ENCODE results near the gene PCDHGA3. TPM values are rescaled to one million over a fixed set of nuclear protein-coding genes. Genes with fewer than 3 reads are reported as not detected.

The PCDHGA3 gene
- polyA plus RNA-seq, 3 donors, result not detected

DNA sequence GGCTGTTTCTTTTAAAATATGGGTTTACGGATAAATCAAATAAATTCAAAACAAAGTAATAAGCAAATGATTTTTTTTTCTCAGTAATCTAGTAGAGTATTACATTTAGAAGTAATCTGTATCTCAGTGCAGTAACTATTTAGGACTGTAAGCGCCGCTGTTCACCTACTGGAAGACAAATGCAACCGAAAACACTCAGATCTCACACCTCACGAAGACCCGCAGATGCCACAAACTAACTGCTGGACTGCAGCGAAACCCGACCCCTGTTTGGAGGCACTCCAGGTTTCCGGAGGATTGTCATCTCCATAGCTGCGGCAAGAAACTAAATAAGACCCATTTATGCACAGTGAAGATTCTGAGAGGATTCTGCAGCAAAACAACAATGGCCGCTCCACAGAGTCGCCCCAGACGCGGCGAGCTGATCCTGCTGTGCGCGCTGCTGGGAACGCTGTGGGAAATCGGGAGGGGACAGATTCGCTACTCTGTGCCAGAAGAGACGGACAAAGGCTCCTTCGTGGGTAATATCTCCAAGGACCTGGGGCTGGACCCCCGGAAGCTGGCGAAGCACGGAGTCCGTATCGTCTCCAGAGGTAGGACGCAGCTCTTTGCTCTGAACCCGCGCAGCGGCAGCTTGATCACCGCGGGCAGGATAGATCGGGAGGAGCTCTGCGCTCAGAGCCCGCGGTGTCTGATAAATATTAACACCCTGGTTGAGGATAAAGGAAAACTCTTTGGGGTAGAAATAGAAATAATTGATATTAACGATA lies 49.0 kb downstream of the PCDHGA3 start, which contains the start of gene PCDHGA8:
Gene PCDHGA8, plus strand, starts transcription at position 205 of the 770 bp plus-strand sequence. Its CDS starts 181 bp downstream, at position 386.
- Histone ChIP-seq H4K20me1 (ENCODE audit: insufficient read depth, low read length) (no peaks in the 10 kb centered on the region), H3K27ac (ENCODE audit: low read depth in 1 of 2, low read length in 2 of 2) (no peak within 1 kb of the TSS), H3K9ac (ENCODE audit: insufficient read depth, low read length, poor library complexity, severe bottlenecking) (no peak within 1 kb of the TSS), H3K27me3 (ENCODE audit: control insufficient read depth in 2 of 2, insufficient read depth in 2 of 2, low read length in 2 of 2) (peaks cover 53 to 97% of the 10 kb centered on the region in 2 donors), H3K79me2 (ENCODE audit: insufficient read depth, low read length) (no peaks in the 10 kb centered on the region), H3K4me2 (replicated peaks; ENCODE audit: extremely low read depth, low read length, poor library complexity, severe bottlenecking) (no peak within 1 kb of the TSS), H2AFZ (ENCODE audit: insufficient read depth, low read depth, low read length, poor library complexity, severe bottlenecking) (no peak within 1 kb of the TSS), H3K4me3 (replicated peaks in 1 of 3; ENCODE audit: low read depth in 2 of 3, low read length in 3 of 3) (no peak within 1 kb of the TSS), H3K36me3 (replicated peaks in 1 of 2; ENCODE audit: control insufficient read depth in 1 of 2, insufficient read depth in 2 of 2, low read length in 2 of 2) (no peaks in the 10 kb centered on the region), H3K4me1 (ENCODE audit: control insufficient read depth in 1 of 2, insufficient read depth in 2 of 2, low read length in 2 of 2) (no peaks in the 10 kb centered on the region), H3K9me3 (replicated peaks in 1 of 2; ENCODE audit: control insufficient read depth in 1 of 2, insufficient read depth in 1 of 2, low read length in 2 of 2) (peaks cover 50 to 92% of the 10 kb centered on the region in 2 donors)
- Mint-ChIP-seq H3K4me3 (peak within 1 kb of the TSS; percentile 42 to 69), H3K4me1 (peaks cover 5% of the 10 kb centered on the region), H3K27me3 (ENCODE audit: low read depth in 3 of 3) (peaks cover 59 to 88% (median 84%) of the 10 kb centered on the region in 3 donors), H3K36me3 (peaks cover 7 to 12% of the 10 kb centered on the region in 2 donors), H3K9me3 (peaks cover 41 to 79% (median 64%) of the 10 kb centered on the region in 7 donors), H3K27ac (no peak within 1 kb of the TSS)
- intact Hi-C loops (cut with micrococcal nuclease), result no loop called here
- DNase-seq, result no peak
- 31% methylated on average over 23 of the region's 38 CpGs for WGBS (ENCODE audit: insufficient coverage)
- TF ChIP-seq CTCF (IDR thresholded peaks at IDR 0.05), result peak; percentile 12

DNA sequence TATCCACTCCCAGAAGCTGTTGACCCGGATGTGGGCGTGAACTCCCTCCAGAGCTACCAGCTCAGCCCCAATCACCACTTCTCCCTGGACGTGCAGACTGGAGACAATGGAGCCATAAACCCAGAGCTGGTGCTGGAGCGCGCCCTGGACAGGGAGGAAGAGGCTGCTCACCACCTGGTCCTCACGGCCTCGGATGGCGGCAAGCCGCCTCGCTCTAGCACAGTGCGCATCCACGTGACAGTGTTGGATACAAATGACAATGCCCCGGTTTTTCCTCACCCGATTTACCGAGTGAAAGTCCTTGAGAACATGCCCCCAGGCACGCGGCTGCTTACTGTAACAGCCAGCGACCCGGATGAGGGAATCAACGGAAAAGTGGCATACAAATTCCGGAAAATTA lies 49.6 kb downstream of the PCDHGA3 start:
- 45% methylated on average over 15 of the region's 21 CpGs for WGBS (ENCODE audit: insufficient coverage)

More for the DNA sequence above, 49.6 kb downstream of the PCDHGA3 start:
- no peak for DNase-seq
- Histone ChIP-seq H3K9me3 (replicated peaks in 1 of 2; ENCODE audit: control insufficient read depth in 1 of 2, insufficient read depth in 1 of 2, low read length in 2 of 2) (peaks cover 51 to 91% of the 10 kb centered on the region in 2 donors), H3K4me3 (replicated peaks in 1 of 3; ENCODE audit: low read depth in 2 of 3, low read length in 3 of 3) (no peak overlapping the region), H3K4me1 (ENCODE audit: control insufficient read depth in 1 of 2, insufficient read depth in 2 of 2, low read length in 2 of 2) (no peaks in the 10 kb centered on the region), H3K27ac (ENCODE audit: low read depth in 1 of 2, low read length in 2 of 2) (no peak overlapping the region), H2AFZ (ENCODE audit: insufficient read depth, low read depth, low read length, poor library complexity, severe bottlenecking) (no peak overlapping the region), H3K79me2 (ENCODE audit: insufficient read depth, low read length) (no peaks in the 10 kb centered on the region), H3K9ac (ENCODE audit: insufficient read depth, low read length, poor library complexity, severe bottlenecking) (no peak overlapping the region), H3K36me3 (replicated peaks in 1 of 2; ENCODE audit: control insufficient read depth in 1 of 2, insufficient read depth in 2 of 2, low read length in 2 of 2) (no peaks in the 10 kb centered on the region), H4K20me1 (ENCODE audit: insufficient read depth, low read length) (no peaks in the 10 kb centered on the region), H3K27me3 (ENCODE audit: control insufficient read depth in 2 of 2, insufficient read depth in 2 of 2, low read length in 2 of 2) (peaks cover 52 to 97% of the 10 kb centered on the region in 2 donors), H3K4me2 (replicated peaks; ENCODE audit: extremely low read depth, low read length, poor library complexity, severe bottlenecking) (no peak overlapping the region)
- H3K9me3 Mint-ChIP-seq, result peaks cover 41 to 79% (median 64%) of the 10 kb centered on the region in 7 donors
- peaks cover 62 to 89% (median 86%) of the 10 kb centered on the region in 3 donors for H3K27me3 Mint-ChIP-seq (ENCODE audit: low read depth in 3 of 3)
- intact Hi-C loops (cut with micrococcal nuclease), result no loop called here
- peaks cover 5% of the 10 kb centered on the region for H3K4me1 Mint-ChIP-seq
- H3K36me3 Mint-ChIP-seq, result peaks cover 7 to 12% of the 10 kb centered on the region in 2 donors
- peak overlapping the region in 1 of 2 donors; percentile 69 for H3K4me3 Mint-ChIP-seq
- no peak overlapping the region for H3K27ac Mint-ChIP-seq
- TF ChIP-seq CTCF (IDR thresholded peaks at IDR 0.05), result no peak
